Cortex of kidney (tissue), 1 donor: Measurements from ENCODE around the gene C2CD5.
"Not testable (repeated sequence)": the region's sequence is repeated elsewhere in the genome, so short reads cannot be mapped to it uniquely, and the experiment has no call there.

ENCODE experiments used
- DNase-seq: peaks from one replicate; lab custom pipeline; 2025; lab: John Stamatoyannopoulos, UW

Gene C2CD5, protein sequence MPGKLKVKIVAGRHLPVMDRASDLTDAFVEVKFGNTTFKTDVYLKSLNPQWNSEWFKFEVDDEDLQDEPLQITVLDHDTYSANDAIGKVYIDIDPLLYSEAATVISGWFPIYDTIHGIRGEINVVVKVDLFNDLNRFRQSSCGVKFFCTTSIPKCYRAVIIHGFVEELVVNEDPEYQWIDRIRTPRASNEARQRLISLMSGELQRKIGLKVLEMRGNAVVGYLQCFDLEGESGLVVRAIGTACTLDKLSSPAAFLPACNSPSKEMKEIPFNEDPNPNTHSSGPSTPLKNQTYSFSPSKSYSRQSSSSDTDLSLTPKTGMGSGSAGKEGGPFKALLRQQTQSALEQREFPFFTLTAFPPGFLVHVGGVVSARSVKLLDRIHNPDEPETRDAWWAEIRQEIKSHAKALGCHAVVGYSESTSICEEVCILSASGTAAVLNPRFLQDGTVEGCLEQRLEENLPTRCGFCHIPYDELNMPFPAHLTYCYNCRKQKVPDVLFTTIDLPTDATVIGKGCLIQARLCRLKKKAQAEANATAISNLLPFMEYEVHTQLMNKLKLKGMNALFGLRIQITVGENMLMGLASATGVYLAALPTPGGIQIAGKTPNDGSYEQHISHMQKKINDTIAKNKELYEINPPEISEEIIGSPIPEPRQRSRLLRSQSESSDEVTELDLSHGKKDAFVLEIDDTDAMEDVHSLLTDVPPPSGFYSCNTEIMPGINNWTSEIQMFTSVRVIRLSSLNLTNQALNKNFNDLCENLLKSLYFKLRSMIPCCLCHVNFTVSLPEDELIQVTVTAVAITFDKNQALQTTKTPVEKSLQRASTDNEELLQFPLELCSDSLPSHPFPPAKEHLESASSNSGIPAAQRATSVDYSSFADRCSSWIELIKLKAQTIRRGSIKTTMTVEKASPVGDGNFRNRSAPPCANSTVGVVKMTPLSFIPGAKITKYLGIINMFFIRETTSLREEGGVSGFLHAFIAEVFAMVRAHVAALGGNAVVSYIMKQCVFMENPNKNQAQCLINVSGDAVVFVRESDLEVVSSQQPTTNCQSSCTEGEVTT

DNA sequence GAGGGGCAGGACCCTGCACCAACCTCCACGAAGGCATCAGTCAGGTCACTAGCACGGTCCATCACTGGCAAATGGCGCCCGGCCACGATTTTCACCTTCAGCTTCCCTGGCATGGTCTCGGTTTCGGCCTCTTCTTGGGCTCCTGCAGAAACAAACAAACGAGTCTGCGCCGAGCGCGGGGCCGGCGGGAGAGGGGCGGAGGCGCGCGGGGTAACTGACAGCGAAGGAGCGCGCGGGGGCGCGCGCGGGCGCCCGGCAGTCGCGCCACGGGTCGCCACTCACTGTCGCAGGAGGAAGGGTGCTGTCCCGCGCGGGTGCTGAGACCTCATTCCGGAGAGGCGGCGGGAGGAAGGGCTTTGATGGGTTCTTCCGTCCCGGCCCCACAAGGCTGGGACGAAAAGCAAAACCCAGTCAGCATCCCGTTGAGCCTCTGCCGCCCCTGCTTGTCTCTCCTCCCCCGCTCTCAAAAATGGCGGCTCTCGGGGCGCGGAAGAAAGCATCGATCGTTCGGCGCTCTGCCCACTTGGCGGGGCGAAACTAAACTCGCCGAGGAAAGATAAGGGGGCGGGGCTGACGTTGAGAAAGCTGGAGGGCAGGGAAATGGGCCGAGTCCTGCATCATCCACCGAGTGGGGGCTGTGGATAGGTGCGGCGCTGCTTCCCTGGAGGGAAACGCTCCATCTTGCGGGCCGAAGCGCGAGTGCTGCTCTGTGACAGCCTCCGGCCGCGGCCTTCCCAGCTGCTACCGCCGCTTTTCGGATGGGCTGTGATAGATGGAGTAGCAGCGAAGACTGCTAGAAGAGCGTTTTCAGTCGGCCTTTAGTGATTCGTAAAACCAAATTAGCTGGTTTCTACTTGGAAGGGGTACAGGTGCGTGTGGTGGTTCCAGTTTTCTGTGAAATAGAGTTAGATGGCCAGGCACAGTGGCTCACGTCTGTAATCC is at the start of gene C2CD5:
Gene C2CD5, minus strand, starts transcription at position 505 of the 942 bp plus-strand sequence. Its CDS starts 392 bp downstream, at position 113.
- no peak for DNase-seq

DNA sequence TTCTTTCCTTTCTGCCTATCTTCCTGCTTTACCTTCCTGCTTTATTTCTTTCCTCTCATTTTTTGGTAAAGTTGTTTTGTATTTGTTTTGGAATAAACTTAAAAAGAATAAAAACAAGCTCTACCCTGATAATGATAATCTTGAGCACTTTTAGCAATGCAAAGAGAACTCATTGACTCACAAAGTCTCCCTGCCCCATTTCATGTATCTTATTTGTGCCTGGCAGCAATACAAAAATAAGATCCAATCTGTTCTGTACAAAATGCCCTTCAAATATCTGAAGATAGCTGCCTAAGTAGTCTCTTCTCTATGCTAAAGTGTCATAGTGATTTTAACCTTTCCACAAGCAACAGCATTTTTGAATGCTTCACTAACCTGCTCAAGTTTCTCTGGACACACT is 49.5 kb upstream of the C2CD5 start:
- DNase-seq: no peak

DNA sequence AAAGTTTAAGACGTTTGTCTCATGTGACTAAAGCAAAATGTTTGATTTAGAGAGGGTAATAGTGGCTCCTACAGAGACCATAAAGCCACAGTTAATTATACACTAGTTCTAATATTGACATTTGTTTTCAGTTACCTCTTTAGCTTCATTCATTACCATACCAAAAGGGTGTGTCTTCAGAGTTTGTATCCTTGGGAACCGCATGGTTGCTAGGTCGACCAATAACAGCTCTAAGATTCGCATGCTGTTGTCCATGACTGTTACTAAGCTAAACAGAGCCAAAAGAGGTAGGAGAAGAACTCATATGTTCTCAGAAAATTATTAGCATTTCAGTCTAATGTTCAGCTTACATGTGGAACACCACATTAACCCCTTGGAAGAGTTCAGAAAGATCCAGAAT is 44.5 kb upstream of the C2CD5 start:
- no peak for DNase-seq

DNA sequence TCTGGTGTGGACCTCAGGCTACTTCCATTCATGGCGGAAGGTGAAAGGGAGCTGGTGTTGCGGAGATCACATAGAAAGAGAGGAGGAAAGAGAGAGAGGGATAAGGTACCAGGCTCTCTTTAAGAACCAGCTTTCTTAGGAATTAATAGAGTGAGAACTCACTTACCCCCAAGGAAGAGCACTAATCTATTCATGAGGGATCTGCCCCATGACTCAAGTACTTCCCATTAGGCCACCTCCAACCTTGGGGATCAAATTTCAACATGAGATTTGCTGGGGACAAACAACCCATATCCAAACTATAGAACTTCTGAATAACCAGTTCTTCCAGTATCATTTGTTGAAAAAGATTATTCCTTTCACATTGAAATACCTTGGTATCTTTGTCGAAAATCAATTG is 34.0 kb upstream of the C2CD5 start:
- DNase-seq: no peak

DNA sequence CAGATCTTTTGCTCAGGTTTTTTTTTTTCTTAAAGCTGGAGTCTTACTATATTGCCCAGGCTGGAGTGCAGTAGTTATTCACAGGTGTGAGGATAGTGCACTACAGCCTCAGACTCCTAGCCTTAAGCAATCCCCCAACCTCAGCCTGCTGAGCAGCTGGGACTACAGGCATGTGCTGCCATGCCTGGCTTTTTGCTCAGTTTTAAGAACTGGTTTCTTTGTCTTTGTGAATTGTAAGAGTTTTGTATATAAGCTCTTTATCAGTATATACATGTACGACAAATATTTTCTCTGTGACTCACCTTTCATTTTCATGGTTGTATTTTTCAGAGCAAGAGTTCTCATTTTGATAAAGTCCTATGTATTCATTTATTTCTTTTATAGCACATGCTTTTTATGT is 33.3 kb upstream of the C2CD5 start:
- DNase-seq: no peak

DNA sequence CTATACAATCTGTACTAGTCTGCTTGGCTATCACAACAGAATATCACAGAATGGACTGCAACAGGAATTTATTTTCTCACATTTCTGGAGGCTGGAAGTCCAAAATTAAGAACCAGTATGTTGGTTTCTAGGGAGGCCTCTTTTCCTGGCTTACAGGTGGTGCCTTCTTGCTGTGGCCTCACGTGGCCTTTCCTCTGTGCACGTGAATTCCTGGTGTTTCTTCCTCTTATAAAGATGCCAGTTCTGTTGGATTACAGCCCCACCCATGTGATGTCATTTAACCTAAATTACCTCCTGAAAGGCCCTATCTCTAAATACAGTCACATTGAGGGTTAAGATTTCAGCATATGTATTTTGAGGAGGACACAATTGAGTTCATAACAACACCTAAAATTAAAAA is 32.1 kb upstream of the C2CD5 start:
- no peak for DNase-seq

DNA sequence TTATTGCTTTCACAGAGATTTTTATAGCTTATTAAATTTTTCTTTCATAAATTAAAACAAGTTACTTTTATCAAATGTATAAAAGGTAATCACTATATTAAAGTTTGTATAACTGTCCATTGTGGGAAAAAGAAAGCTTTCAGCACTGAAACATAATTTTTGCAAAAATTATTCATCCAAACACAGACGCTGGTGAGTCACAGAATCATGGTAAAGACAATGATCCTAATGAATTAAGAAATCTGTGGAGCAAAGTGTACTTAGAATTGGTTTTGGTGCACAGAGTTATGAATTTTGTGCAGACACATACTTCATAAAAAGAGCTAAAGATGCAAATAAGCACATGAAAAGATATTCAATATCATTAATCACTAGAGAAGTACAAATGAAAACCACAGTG is 31.7 kb upstream of the C2CD5 start:
- no peak for DNase-seq

DNA sequence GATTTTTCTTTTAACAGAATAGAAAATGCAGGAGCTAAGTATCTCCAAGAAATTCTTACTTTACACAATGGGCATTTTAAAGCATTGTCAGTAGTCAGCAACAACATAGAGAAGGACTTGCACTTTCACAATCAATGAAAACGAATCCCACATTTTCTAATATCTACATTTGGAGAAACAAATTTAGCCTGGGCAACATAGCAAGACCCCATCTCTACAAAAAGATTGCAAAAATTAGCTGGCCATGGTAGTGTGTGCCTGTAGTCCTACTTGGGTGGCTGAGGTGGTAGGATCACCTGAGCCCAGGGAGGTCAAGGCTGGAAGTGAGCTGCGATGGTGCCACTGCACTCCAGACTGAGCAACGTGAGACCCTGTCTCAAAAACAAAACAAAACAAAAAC is 30.6 kb upstream of the C2CD5 start:
- no peak for DNase-seq

DNA sequence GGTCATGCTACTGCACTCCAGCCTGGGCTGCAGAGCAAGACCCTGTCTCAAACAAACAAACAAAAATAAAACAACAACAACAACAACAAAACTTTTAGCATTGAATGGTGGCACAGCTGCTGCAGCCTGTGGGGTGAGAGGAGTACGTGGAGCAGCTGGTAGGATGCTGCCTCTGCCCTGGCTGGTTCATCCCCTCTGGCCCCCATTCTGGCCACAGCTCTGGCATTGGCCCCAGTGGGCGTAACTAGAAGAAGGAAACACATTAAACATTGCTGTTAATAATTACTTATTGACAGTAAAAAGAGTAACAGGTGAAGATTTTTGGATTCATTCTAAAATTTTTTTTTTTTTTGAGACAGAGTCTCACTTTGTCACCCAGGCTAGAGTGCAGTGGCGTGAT is 28.8 kb upstream of the C2CD5 start:
- no peak for DNase-seq

DNA sequence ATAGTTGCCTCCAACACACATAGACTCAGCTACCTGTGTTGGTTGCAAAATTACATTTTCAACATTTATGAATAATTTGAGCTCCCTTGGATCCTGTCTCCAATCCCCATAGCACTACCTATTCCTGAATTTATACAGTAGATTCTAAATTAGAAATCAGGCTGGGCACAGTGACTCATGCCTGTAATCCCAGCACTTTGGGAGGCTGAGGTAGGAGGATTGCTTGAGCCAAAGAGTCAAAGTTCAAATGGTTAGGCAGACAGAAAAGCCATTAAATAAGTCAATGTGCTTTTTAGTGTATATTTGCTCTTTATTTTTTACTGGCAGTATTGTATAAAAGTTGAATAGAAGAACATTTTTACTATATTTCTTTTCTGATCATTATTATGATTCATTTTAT is 24.9 kb upstream of the C2CD5 start:
- no peak for DNase-seq

DNA sequence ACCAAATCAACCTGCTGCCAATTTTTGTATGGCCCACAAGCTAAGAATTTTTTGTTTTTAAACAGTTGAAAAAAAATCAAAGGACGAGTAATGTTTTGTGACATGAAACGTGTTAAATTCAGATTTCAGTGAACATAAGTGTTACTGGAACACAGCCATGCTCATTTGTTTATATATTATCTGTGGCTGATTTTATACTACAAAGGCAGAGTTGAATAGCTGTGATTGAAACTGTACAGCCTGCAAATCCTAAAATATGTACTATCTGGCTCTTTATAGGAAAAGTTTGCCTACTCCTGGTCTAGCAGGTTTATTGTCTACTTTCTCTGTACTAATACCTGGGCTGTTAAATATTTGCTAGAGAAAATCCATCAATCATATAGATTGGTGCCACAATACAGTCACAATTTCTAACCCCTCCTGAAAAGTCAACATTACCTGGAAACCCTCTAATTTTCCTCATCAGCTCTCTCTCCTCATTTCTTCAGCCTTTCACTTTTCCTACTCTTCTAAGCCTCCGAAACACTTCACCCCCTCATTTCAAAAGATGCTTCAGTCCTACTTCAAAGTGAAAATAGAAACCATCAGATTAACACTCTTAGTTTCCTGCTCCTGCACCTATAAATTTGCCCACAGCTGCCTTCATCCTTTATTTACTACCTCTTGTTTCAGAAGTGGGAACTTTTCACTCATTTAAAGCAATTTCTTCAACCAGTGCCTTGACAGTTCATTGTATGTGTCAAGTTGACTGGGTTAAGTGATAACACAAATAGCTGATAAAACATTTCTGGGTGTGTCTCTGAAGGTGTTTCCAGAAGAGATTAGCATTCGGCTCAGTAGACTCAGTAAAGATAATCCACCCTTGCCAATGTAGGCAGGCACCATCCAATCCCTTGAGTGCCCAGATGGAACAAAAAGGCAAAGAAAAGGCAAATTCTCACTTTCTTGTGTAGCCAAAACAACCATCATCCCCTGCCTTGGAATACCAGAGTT is 18.0 kb upstream of the C2CD5 start:
- no peak for DNase-seq

DNA sequence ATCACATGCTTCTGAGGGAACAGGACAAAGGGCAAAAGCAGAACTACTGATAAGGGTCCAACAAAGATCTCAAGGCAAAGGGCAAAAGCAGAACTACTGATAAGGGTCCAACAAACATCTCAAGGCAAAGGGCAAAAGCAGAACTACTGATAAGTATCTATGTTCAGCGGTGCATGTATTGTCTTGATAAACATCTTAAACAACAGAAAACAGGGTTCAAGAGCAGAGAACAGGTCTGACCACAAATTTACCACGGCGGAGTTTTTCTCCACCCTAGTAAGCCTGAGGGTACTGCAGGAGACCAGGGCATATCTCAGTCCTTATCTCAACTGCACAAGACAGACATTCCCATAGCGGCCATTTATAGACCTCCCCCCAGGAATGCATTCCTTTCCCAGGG is 10.4 kb upstream of the C2CD5 start:
- not testable (repeated sequence) for DNase-seq

DNA sequence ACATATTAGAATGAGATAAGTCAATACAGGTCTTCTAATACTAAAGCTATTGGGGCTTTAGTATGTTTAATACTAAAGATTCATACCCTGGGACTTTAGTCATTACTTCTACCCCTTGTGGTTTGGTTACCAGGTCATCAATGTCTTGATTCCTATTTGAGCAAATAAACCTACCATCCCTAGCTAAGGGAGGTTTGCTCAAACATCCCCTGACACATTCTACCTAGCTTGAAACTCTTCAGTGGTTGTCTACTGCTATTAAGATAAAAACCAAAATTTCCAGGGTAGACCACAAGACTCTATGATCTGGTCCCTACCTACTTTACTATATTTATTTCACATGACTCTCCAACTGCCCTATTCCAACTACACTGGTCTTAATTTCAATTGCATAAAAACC is 7.3 kb upstream of the C2CD5 start:
- no peak for DNase-seq

DNA sequence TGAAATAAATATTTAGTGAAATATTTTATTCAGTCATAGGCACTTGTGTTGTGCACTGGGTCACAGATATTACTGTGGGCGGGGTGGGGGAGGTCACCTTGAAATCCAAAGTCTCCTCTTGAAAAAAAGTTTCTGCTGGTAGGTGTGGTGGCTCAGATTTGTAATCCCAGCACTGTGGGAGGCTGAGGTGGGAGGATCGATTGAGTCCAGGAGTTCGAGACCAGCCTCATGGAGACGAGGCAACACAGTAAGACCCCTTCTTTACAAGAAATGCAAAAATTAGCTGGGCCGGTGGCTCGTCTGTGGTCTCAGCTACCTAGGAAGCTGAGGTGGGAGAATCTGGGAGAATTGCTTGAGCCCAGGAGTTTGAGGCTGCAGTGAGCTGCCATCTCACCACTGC is 913 bp upstream of the C2CD5 start:
- no peak for DNase-seq

DNA sequence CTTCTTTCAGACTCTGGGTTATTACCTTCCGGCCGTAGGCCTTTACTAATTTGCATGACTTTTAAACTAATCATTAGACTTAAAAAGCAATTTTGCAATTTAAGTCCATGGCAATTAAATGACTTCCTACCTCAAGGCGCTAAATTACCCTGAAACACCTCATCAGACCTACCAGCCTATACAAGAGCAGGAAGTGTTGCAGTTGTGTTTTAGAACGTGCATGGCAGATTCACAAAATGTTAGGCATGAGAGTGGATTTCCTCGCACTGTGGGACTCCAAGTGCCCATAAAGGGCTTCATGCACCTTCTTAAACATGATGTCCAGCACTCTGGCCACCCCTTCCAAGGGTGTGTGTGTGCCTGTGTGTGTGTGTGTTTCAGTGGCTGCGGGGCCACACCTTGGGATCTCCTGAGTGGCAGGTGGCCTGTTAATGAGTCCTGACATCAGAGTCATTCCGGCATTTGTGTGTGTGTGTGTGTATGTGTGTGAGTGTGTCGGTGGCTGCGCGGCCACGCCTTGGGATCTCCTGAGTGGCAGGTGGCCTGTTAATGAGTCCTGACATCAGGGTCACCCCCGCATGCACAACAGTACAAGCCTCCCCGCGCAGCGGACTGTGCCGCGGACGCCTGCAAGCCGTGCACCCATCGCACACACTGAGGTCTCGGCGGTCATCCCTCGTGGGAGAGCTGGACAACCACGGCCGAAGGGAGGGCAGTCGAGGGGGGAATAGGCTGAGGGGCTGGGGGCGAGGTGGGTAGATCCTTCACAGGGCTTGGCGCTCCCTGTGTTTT is 900 bp downstream of the C2CD5 start:
- no peak for DNase-seq

DNA sequence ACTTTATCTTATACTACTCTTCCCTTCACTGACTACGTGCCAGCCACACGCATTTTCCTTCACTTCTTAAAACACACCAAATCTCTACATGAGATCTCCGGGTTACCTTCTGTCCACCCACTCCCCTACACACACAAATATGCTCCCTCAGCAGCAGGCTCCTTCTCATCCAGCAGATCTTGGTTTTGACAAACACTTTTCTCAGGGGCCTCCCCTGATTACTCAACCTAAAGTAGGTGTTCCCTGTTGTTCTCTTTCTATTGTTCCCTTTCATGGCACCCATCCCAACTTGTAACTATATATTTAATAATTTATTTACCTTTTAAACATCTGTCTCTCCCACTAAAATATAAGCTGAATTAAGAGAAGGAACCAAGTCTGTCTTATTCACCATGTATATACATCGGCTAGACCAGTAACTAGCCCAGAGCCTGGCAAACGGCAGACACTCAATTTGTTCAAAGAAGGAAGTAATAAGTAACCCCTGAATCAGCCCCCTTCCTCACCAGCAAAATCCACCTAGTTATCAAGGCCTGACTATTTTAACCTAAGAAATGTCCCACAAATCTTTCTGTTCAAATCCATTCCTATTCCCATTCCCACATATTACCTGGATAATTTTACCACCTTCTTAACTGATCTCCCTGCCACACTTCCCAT is 2.7 kb downstream of the C2CD5 start:
- no peak for DNase-seq

DNA sequence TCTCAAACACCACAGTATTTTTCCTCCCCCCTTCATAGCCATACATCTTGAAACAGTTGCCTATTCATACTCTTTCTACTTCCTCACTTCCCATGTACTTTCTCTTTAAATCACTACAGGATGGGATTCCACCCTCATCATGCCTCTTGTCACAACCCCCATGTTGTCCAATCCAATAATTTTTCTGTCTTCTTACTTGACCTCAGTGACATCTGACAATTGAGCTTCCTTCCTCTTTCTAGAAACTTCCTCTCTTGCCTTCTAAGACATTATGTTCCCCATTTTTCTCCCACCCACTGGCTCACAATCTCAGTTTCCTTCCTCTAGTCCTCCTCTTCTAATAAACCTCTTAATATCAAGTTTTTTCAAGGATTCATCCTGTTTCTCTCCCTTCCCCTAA is 5.3 kb downstream of the C2CD5 start:
- no peak for DNase-seq

DNA sequence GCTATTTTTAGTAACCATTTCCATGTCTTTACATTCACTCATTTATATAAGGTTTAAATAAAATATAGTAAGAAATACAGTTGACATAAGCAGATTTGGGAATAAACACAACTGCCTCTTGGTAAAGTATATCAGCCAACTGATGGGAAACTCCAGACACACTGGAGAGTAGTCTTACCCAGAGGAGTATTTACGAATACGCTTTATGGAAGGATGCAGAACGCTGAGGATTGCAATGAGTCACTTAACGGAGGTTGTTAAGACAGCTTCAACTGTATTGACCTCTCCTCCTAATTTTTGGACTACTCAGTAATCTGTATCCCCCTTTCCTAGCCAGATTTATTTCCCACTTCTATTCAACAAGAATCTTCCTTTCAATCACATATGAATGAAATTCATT is 6.0 kb downstream of the C2CD5 start:
- DNase-seq: no peak

DNA sequence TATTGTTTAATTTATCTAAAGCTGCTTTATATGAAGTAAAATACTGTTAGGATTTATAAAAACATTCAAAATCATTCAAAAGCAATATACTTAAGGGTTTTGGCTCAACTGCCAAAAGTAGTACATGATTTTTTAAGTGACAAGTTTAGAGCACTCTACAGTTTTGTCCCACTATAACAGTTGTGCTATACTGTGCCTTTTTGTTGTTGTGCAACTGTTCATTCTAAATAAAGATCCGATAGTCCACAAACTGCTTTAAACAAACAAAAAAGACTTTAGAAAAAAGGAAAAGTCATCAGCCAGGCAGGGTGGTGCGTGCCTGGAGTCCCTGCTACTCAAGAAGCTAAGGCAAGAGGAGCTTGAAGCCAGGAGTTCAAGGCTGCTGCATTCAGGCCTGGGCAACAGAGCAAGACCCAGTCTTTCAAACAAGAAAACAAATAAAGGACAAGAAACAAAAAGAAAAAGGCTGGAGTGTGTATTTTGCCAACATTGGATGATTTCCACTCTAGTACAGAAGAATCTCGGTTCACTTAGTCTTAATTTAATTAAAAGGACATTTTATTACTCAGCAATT is 7.3 kb downstream of the C2CD5 start:
- no peak for DNase-seq
